Endothelial cell of umbilical vein (primary cell): ENCODE results near the gene THSD7A. TPM values are rescaled to one million over a fixed set of nuclear protein-coding genes. Genes with fewer than 3 reads are reported as not detected.

ENCODE experiments used
- BruUV-seq: library from RNA; stranded (reverse); fragments of 400-500 nt; replicated peaks from 2 replicates; lab custom pipeline; 2021; lab: Mats Ljungman, UMichigan
- CTCF ChIA-PET: fragments of 300-600, 350-600 bp; sonication (Branson Sonifier 250); formaldehyde crosslinking; loops from one replicate; lab custom pipeline; 2021; ENCODE audit warnings: antibody characterized with exemption, inconsistent platforms; lab: Charles Lee
- POLR2A ChIA-PET: fragments of 300-600, 350-600 bp; sonication (Branson Sonifier 250); formaldehyde crosslinking; loops from one replicate; lab custom pipeline; 2021; ENCODE audit warnings: antibody characterized with exemption, inconsistent platforms; lab: Charles Lee
- DNase-seq: peaks from one replicate; pipeline ENCODE4 v3.0.0-alpha.2; 2011; ENCODE audit warnings: low read depth, low spot score
- FAIRE-seq: peaks from 2 replicates; lab custom pipeline; 2011; peaks lifted over from hg19 to GRCh38; lab: Jason Lieb, UNC
- H2AFZ ChIP-seq: 2 replicates; pipeline ENCODE4 v1.6.0; 2012; ENCODE audit warnings: low read depth, low read length, control low read depth, inconsistent platforms
- H3K27ac ChIP-seq: 2 replicates; pipeline ENCODE4 v1.5.1; 2011; ENCODE audit warnings: low read depth, mild to moderate bottlenecking, control low read depth, low read length, moderate library complexity; ENCODE audit not compliant: insufficient read depth
- H3K27me3 ChIP-seq, 2 experiments: 2 replicates each; pipeline versions ENCODE4 v1.6.0 to v1.6.1; 2011; ENCODE audit warnings: low read length in 2 of 2, mixed read lengths in 1 of 2; ENCODE audit not compliant: control insufficient read depth in 2 of 2, insufficient read depth in 2 of 2
- H3K36me3 ChIP-seq, 2 experiments: 2 replicates in 1 of 2; 3 replicates in 1 of 2; pipeline ENCODE4 v1.5.1; 2011; ENCODE audit warnings: low read length in 2 of 2, mild to moderate bottlenecking in 1 of 2, moderate library complexity in 1 of 2; ENCODE audit not compliant: control insufficient read depth in 2 of 2, insufficient read depth in 2 of 2; ENCODE audit errors: extremely low read depth in 1 of 2
- H3K4me1 ChIP-seq: 3 replicates; pipeline ENCODE4 v1.5.1; 2011; ENCODE audit warnings: mild to moderate bottlenecking, low read length; ENCODE audit not compliant: control insufficient read depth, insufficient read depth; ENCODE audit errors: extremely low read depth
- H3K4me2 ChIP-seq: 2 replicates; pipeline ENCODE4 v1.6.1; 2011; ENCODE audit warnings: low read length, control low read depth, mixed read lengths; ENCODE audit not compliant: insufficient read depth
- H3K4me3 ChIP-seq, 3 experiments: fragments of 200-600 bp in 1 of 3; sonication (generic), shearing (Covaris generic) in 1 of 3; replicated peaks in 1 of 3; 2 replicates each; pipeline ENCODE4 v1.5.1; 2011 to 2016; ENCODE audit warnings: control low read depth in 3 of 3, low read length in 3 of 3, mild to moderate bottlenecking in 2 of 3, inconsistent platforms in 1 of 3, low read depth in 1 of 3, moderate library complexity in 1 of 3; ENCODE audit not compliant: insufficient read depth in 1 of 3
- H3K79me2 ChIP-seq: 2 replicates; pipeline ENCODE4 v1.6.0; 2012; ENCODE audit warnings: low read length, inconsistent platforms; ENCODE audit not compliant: control insufficient read depth, insufficient read depth
- H3K9ac ChIP-seq: replicated peaks from 2 replicates; pipeline ENCODE3; 2011; ENCODE audit warnings: low read length, control low read depth; ENCODE audit not compliant: insufficient read depth; ENCODE audit errors: extremely low read depth
- H3K9me1 ChIP-seq: replicated peaks from 3 replicates; pipeline ENCODE4 v1.6.0; 2011; ENCODE audit warnings: mild to moderate bottlenecking, low read length; ENCODE audit not compliant: control insufficient read depth, insufficient read depth; ENCODE audit errors: extremely low read depth
- H3K9me3 ChIP-seq: replicated peaks from 2 replicates; pipeline ENCODE4 v1.5.1; 2012; ENCODE audit warnings: low read length, inconsistent platforms; ENCODE audit not compliant: control insufficient read depth, insufficient read depth
- H4K20me1 ChIP-seq: replicated peaks from 2 replicates; pipeline ENCODE3; 2011; ENCODE audit warnings: mild to moderate bottlenecking, low read length; ENCODE audit not compliant: control insufficient read depth, insufficient read depth; ENCODE audit errors: extremely low read depth
- EZH2 ChIP-seq: IDR thresholded peaks from 2 replicates; pipeline ENCODE4 v1.6.1; 2012; ENCODE audit warnings: borderline replicate concordance, low read depth, mild to moderate bottlenecking, moderate library complexity, low read length, inconsistent platforms; ENCODE audit not compliant: severe bottlenecking
- FOS ChIP-seq: IDR thresholded peaks from 2 replicates; pipeline ENCODE4 v1.6.1; 2011; ENCODE audit warnings: mild to moderate bottlenecking, low read length, moderate library complexity, borderline replicate concordance; ENCODE audit not compliant: insufficient read depth
- GATA2 ChIP-seq: IDR thresholded peaks from 2 replicates; pipeline ENCODE4 v1.7.0; 2011; ENCODE audit warnings: low read depth, mild to moderate bottlenecking, moderate library complexity, mixed read lengths, low read length; ENCODE audit not compliant: insufficient read length, insufficient read depth
- JUN ChIP-seq: IDR thresholded peaks from 2 replicates; pipeline ENCODE4 v1.6.1; 2011; ENCODE audit warnings: borderline replicate concordance, low read depth; ENCODE audit not compliant: insufficient read length, insufficient read depth
- MAX ChIP-seq: IDR thresholded peaks from 2 replicates; pipeline ENCODE4 v1.6.1; 2011; ENCODE audit not compliant: insufficient read depth, insufficient read length
- MYC ChIP-seq: IDR thresholded peaks from one replicate; pipeline ENCODE4 v1.6.1; 2011; ENCODE audit warnings: mild to moderate bottlenecking, low read depth, low read length
- POLR2A ChIP-seq: IDR thresholded peaks from 2 replicates; pipeline ENCODE4 v1.6.1; 2012; ENCODE audit warnings: low read depth, mild to moderate bottlenecking, control low read depth, low read length
- POLR2AphosphoS5 ChIP-seq: IDR thresholded peaks from 2 replicates; pipeline ENCODE4 v1.6.1; 2012; ENCODE audit warnings: low read depth, mild to moderate bottlenecking, control low read depth, low read length, moderate library complexity; ENCODE audit not compliant: insufficient read depth
- dilution Hi-C: fragments of 300-500 bp; cut with MboI; formaldehyde crosslinking; loops from one replicate; pipeline ENCODE4 v1.15.0; 2019; ENCODE audit warnings: low sequenced_read_pairs; ENCODE audit not compliant: extremely low pct_ligation_motif_present
- intact Hi-C: fragments of 100-400 bp; cut with micrococcal nuclease; formaldehyde crosslinking; loops from one replicate; pipeline ENCODE4 v1.10.0; 2022
- polyA plus RNA-seq, 4 experiments: library from polyadenylated mRNA; depleted of rRNA in 3 of 4; stranded (reverse) in 3 of 4; unstranded in 1 of 4; fragments of >200 nt; gene quantifications; 2 replicates each; pipeline versions ENCODE4 v1.2.1 to v1.2.3, GENCODE V29; 2011 to 2012; ENCODE audit warnings: missing spikeins in 1 of 4
- total RNA-seq: library from RNA; stranded (reverse); gene quantifications from 2 replicates; pipeline ENCODE4 v1.2.3, GENCODE V29; 2021
- TF ChIP-seq, protein P1 (sequence below), 2 donors: IDR thresholded peaks; 1 replicate in 1 of 2; 2 replicates in 1 of 2; pipeline ENCODE4 v1.5.1; 2011; ENCODE audit warnings: low read length in 2 of 2, mild to moderate bottlenecking in 2 of 2, moderate library complexity in 2 of 2, control low read depth in 1 of 2, inconsistent platforms in 1 of 2, low read depth in 1 of 2; ENCODE audit not compliant: insufficient read depth in 1 of 2; ENCODE audit errors: extremely low read depth in 1 of 2

THSD7A gene
- total and polyA plus RNA-seq, 2 donors (not counting 3 experiments of a cell fraction or from before 2014, with no cell fraction given) = 3.3 to 12.7 TPM

DNA sequence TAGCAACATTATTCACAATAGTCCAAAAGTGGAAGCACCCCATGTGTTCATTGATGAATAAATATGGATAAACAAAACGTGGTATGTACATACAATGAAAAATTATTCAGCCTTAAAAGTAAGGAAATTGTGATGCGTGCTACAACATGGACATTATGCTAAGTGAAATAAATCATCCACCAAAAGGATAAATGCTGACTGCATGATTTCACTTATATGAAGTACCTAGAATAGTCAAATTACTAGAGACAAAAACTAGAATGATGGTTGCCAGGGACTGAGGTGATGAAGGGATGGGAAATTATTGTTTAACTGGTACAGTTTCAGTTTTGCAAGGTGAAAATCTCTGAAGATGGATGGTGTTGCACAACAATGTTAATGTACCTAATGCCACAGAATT, 56.6 kb downstream of the THSD7A start:
- Histone ChIP-seq H3K36me3 (peaks cover 0 to 2% of the 10 kb centered on the region in 2 experiments), H3K9me3 (no peaks in the 10 kb centered on the region), H3K79me2 (no peaks in the 10 kb centered on the region), H3K9ac (no peak overlapping the region), H3K4me1 (no peaks in the 10 kb centered on the region), H3K27ac (no peak overlapping the region), H3K27me3 (no peaks in the 10 kb centered on the region), H3K4me2 (no peak overlapping the region), H2AFZ (no peak overlapping the region), H3K4me3 (no peak overlapping the region), H3K9me1 (no peaks in the 10 kb centered on the region), H4K20me1 (no peaks in the 10 kb centered on the region)
- ChIA-PET CTCF (no interaction called here), POLR2A (no interaction called here)
- dilution Hi-C loops (no loop called here), intact Hi-C loops (no loop called here)
- no peak for DNase-seq
- no TSS peak for BruUV-seq
- TF ChIP-seq GATA2 (no peak), EZH2 (no peak), POLR2AphosphoS5 (no peak), JUN (no peak), MAX (no peak), POLR2A (no peak), FOS (no peak), MYC (no peak)
- TF ChIP-seq, protein P1, sequence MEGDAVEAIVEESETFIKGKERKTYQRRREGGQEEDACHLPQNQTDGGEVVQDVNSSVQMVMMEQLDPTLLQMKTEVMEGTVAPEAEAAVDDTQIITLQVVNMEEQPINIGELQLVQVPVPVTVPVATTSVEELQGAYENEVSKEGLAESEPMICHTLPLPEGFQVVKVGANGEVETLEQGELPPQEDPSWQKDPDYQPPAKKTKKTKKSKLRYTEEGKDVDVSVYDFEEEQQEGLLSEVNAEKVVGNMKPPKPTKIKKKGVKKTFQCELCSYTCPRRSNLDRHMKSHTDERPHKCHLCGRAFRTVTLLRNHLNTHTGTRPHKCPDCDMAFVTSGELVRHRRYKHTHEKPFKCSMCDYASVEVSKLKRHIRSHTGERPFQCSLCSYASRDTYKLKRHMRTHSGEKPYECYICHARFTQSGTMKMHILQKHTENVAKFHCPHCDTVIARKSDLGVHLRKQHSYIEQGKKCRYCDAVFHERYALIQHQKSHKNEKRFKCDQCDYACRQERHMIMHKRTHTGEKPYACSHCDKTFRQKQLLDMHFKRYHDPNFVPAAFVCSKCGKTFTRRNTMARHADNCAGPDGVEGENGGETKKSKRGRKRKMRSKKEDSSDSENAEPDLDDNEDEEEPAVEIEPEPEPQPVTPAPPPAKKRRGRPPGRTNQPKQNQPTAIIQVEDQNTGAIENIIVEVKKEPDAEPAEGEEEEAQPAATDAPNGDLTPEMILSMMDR (IDR thresholded peaks at IDR 0.05; ENCODE audit: extremely low read depth in 1 of 2, insufficient read depth in 1 of 2, low read depth in 1 of 2, low read length in 2 of 2) = no peak
- no peak for FAIRE-seq
